Astrocyte (in vitro differentiated cells and primary cell): Measurements from ENCODE around the gene SLC45A2.

Experiments used
- CTCF ChIP-seq: IDR thresholded peaks from 2 replicates; pipeline ENCODE4 v1.5.1; 2011; ENCODE audit warnings: low read depth, mild to moderate bottlenecking, inconsistent platforms, low read length, moderate library complexity; ENCODE audit not compliant: insufficient read depth
- EZH2 ChIP-seq: IDR thresholded peaks from 2 replicates; pipeline ENCODE4 v1.6.1; 2012; ENCODE audit warnings: mild to moderate bottlenecking, low read length, inconsistent platforms; ENCODE audit not compliant: insufficient read depth

- TF ChIP-seq CTCF (no peak), EZH2 (no peak)
These were observed at the start of gene SLC45A2 for GRCh38 chr5:33984671-33985124.
